Measurements from ENCODE around the gene CBX5. TPM values are rescaled to one million over a fixed set of nuclear protein-coding genes. Genes with fewer than 3 reads are reported as not detected.
"Not testable (repeated sequence)": the region's sequence is repeated elsewhere in the genome, so short reads cannot be mapped to it uniquely, and the experiment has no call there.

The CBX5 gene
- total RNA-seq, 2 donors from 2014 or later = 49.9 to 52.8 TPM

DNA sequence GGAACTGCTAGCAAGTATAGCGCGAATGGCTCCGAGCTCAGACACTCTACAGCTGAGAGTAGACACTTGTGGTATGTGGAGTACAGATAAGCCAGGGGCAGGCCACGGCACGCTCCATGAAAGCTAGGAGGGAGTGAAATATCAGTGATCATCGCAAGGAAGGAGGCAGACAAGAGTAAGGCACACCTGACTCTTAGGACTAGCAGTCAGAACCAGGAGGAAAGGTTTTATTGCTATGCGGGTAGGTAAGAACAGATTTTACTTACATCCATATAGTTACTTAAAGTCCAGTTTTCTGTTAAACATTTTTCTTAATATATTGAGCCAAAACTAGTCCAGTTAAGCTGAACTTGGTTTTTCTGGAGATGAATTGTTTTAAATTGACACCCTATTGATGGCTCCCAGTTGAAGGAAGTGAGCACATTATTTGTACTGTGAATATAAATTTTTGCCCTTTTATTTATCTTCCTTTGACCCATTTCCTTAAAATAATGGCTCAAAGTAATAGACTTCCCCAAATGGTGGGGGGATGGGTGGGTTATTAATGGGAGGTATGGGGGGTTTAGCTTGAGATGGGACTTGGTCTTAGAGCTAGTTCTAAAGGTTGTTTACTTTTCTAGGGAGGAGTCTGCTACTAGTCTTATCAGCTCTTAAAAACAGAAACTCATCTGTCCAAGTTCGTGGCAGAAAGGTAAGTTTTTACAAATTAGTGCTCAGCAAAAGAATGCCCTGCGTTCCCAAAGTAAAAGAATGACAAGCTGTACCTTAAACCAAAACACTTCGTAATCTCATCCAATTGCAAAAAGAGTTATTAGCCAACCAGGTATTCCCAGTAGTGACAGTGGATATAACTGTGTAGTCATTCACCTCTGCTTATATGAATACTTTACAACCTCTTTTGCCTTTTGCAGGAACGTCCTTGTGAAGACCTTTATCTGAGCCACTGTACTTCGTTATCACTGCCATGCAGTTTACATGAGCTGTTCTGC is 6.4 kb upstream of the CBX5 start:
- Histone ChIP-seq H3K27ac (no peak overlapping the region), H3K27me3 (replicated peaks; ENCODE audit: insufficient read depth) (no peaks in the 10 kb centered on the region), H3K4me1 (replicated peaks) (peaks cover 6% of the 10 kb centered on the region), H3K9me3 (no peaks in the 10 kb centered on the region), H3K36me3 (peaks cover 9 to 11% of the 10 kb centered on the region in 2 donors), H3K4me3 (no peak overlapping the region)
- 39% methylated on average over 12 of the region's 12 CpGs for WGBS
- peak; percentile 18 for DNase-seq (ENCODE audit: low spot score)
- intact Hi-C loops (cut with DNase I) = no loop called here
- TF ChIP-seq, protein P1, sequence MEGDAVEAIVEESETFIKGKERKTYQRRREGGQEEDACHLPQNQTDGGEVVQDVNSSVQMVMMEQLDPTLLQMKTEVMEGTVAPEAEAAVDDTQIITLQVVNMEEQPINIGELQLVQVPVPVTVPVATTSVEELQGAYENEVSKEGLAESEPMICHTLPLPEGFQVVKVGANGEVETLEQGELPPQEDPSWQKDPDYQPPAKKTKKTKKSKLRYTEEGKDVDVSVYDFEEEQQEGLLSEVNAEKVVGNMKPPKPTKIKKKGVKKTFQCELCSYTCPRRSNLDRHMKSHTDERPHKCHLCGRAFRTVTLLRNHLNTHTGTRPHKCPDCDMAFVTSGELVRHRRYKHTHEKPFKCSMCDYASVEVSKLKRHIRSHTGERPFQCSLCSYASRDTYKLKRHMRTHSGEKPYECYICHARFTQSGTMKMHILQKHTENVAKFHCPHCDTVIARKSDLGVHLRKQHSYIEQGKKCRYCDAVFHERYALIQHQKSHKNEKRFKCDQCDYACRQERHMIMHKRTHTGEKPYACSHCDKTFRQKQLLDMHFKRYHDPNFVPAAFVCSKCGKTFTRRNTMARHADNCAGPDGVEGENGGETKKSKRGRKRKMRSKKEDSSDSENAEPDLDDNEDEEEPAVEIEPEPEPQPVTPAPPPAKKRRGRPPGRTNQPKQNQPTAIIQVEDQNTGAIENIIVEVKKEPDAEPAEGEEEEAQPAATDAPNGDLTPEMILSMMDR (IDR thresholded peaks at IDR 0.05) = no peak
- peak; percentile 10 for TF ChIP-seq POLR2AphosphoS5 (IDR thresholded peaks at IDR 0.05)

DNA sequence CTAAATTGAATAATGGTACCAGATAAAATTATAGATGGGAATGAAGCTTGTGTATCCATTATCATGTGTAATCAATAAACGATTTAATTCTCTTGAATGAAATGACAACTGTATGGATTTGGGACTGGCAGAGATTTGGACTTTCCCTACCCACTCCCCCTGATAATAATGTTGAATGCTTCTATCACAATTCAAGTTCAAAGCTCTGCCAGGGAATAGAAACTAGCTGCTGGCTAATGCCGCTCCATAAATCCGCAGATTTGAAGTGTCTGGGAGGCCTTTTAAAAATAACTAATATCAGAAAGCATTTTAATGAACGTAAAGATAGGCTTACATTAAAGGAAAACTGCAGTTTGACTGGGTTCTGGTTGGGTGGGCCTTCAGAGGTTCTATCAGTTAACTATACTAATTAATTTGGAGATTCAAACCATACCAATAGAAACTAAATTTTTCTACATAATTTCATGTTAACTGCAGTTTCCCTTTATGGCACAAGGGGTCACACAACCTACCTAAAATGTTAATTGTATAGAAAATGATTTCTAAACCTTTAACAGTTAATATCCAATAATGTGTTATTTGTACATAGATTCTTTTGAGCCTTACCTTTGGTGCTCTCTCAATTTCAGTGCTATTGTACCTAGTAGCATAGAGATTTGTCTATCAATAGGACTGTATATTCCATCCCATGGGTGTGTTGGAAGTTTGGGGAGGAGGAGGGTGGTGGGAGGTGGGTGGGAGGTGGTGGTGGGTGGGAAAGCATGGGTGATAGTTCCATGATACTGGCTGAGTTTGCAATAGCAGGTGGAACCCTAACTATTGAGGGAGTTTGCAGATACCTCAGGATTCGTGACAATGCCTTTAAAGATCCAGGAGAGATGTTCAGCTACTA is 5.5 kb upstream of the CBX5 start:
- Histone ChIP-seq H3K9me3 (no peaks in the 10 kb centered on the region), H3K36me3 (peaks cover 9 to 11% of the 10 kb centered on the region in 2 donors), H3K4me3 (no peak overlapping the region), H3K27ac (no peak overlapping the region), H3K27me3 (replicated peaks; ENCODE audit: insufficient read depth) (no peaks in the 10 kb centered on the region), H3K4me1 (replicated peaks) (peaks cover 6% of the 10 kb centered on the region)
- TF ChIP-seq POLR2AphosphoS5 (IDR thresholded peaks at IDR 0.05) = no peak
- TF ChIP-seq, protein P1 (IDR thresholded peaks at IDR 0.05) = peak in 1 of 4 experiments; percentile 10
- 37% methylated on average over 5 of the region's 5 CpGs for WGBS
- DNase-seq (ENCODE audit: low spot score) = no peak
- intact Hi-C loops (cut with DNase I) = no loop called here

DNA sequence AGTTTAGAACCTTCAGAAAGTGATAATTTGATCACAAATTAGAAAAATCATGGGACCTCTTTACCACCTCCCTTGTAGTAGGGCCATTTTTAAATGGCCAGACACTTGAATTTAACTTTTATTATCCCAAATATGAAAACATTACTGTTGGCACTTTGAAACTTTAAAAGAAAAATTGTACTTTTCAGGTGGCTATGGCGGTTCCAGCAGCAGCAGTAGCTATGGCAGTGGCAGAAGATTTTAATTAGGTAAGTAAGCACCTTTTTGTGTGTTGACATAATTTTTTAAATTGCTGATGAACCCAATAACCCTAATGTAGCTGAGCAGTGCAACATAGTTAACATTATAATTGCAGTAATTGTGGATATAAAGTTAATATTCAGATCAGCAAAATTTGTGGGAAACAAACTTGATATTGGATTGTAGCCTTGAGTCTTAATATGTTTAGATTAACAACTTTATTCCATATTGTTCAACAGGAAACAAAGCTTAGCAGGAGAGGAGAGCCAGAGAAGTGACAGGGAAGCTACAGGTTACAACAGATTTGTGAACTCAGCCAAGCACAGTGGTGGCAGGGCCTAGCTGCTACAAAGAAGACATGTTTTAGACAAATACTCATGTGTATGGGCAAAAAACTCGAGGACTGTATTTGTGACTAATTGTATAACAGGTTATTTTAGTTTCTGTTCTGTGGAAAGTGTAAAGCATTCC is 4.3 kb upstream of the CBX5 start:
- H3K27ac ChIP-seq; H3K4me3 ChIP-seq; H3K9me3 ChIP-seq; H3K27me3 ChIP-seq (replicated peaks; ENCODE audit: insufficient read depth); H3K4me1 ChIP-seq (replicated peaks); DNase-seq (ENCODE audit: low spot score): not testable (repeated sequence)
- peaks cover 9 to 11% of the 10 kb centered on the region in 2 donors for H3K36me3 ChIP-seq
- intact Hi-C loops (cut with DNase I) = loop anchor here (5.0 kb wide), 3 partner anchors 37 to 73 kb away; partner anchors contain the start of gene COPZ1
- WGBS = 41% methylated on average over 1 of the region's 2 CpGs

DNA sequence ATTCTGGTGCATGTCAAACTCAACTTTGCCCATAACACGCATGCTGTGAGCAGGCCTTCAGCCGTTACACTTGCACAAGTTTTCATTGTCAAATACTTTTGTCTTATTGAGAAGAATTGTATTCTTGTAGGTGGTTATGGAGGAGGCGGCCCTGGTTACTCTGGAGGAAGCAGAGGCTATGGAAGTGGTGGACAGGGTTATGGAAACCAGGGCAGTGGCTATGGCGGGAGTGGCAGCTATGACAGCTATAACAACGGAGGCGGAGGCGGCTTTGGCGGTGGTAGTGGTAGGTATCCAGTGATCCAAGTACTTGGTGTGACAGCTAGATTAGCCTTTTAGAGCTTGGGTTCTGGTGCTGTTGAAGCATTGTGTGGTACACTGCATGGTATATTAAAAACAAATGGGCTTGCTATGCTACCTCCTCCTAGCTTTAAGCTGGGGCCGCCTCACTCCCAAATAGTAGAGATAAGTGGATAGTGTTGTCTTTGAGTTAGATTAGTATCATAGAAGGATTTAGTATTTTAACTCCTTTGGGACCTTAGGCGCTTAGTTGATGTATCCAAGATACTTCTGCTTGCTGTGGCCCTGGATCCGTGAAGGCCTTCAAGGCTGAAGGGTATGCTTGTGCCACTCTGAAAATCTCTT is 3.1 kb upstream of the CBX5 start:
- TF ChIP-seq POLR2A (IDR thresholded peaks at IDR 0.05) = no peak
- TF ChIP-seq, protein P1 (IDR thresholded peaks at IDR 0.05) = no peak
- TF ChIP-seq POLR2AphosphoS5 (IDR thresholded peaks at IDR 0.05) = no peak
- H3K4me3 ChIP-seq = peak overlapping the region in 1 of 2 donors; percentile 72
- H3K36me3 ChIP-seq = peaks cover 9 to 11% of the 10 kb centered on the region in 2 donors
- no peak overlapping the region for H3K27ac ChIP-seq
- H3K4me1 ChIP-seq (replicated peaks) = peaks cover 7% of the 10 kb centered on the region
- H3K9me3 ChIP-seq = no peaks in the 10 kb centered on the region
- DNase-seq (ENCODE audit: low spot score) = no peak
- WGBS = 32% methylated on average over 11 of the region's 11 CpGs
- intact Hi-C loops (cut with DNase I) = loop anchor here (5.0 kb wide), 3 partner anchors 36 to 74 kb away; partner anchors contain the start of gene COPZ1
- no peaks in the 10 kb centered on the region for H3K27me3 ChIP-seq (replicated peaks; ENCODE audit: insufficient read depth)

DNA sequence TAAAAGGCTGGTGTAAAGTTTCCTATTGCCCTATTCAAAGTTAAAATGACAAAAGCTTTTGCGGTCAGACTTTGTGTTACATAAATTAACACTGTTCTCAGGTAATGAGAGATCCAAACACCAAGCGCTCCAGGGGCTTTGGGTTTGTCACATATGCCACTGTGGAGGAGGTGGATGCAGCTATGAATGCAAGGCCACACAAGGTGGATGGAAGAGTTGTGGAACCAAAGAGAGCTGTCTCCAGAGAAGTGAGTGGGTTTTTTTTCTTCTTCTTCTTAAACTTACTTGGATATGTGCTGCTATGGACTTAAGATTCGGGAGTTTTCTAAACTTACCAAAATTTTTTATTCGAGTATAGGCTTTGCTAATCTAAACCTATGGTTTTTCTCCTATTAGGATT is 1.8 kb upstream of the CBX5 start:
- H3K4me3 ChIP-seq = peak overlapping the region; percentile 72 to 77
- H3K36me3 ChIP-seq = peaks cover 9 to 11% of the 10 kb centered on the region in 2 donors
- not testable (repeated sequence) for H3K4me1 ChIP-seq (replicated peaks); DNase-seq (ENCODE audit: low spot score); H3K9me3 ChIP-seq; H3K27me3 ChIP-seq (replicated peaks; ENCODE audit: insufficient read depth)
- H3K27ac ChIP-seq = peak overlapping the region; percentile 92 to 93
- intact Hi-C loops (cut with DNase I) = loop anchor here (5.0 kb wide), 3 partner anchors 34 to 76 kb away; partner anchors contain the start of gene COPZ1
- WGBS = 5% methylated on average over 4 of the region's 4 CpGs

Data from prostate gland (tissue), 2 donors.